ENCODE data around the gene PRR14. TPM values are rescaled to one million over a fixed set of nuclear protein-coding genes. Genes with fewer than 3 reads are reported as not detected.

Gene PRR14
- total and polyA plus RNA-seq, 10 of the 15 experiments (the other 5 are each of a cell fraction or from before 2014, with no cell fraction given), result 2.5 to 66.8 (median 19.2) TPM

GRCh38 chr16:30609002-30609925 lies 41.5 kb upstream of the PRR14 start:
- no TSS peak for BruUV-seq (replicated peaks)
- DNase-seq (ENCODE audit: low read depth, low spot score), result no peak
- peak overlapping the region; percentile 98 for H3K4me3 ChIP-seq
- TF ChIP-seq ZNF687 (IDR thresholded peaks at IDR 0.05), result no peak
- no peak for TF ChIP-seq NRF1 (conservative IDR thresholded peaks at IDR 0.05; ENCODE audit: low read depth, low read length)
- TF ChIP-seq BRCA1 (IDR thresholded peaks at IDR 0.05; ENCODE audit: low read depth, low read length), result no peak
- TF ChIP-seq TCF3 (IDR thresholded peaks at IDR 0.05; ENCODE audit: borderline replicate concordance, insufficient read depth, low read depth, low read length), result no peak
- TF ChIP-seq POLR2A (IDR thresholded peaks at IDR 0.05; ENCODE audit: low read depth, low read length), result peak; percentile 73; the same call in 1 of the 2 replicates
- TF ChIP-seq CEBPB (IDR thresholded peaks at IDR 0.05; ENCODE audit: borderline replicate concordance in 1 of 2, low read depth in 2 of 2, low read length in 2 of 2), result no peak
- TF ChIP-seq FOS (IDR thresholded peaks at IDR 0.05; ENCODE audit: borderline replicate concordance, extremely low read depth, insufficient read length), result no peak
- TF ChIP-seq RAD51 (IDR thresholded peaks at IDR 0.05), result no peak
- TF ChIP-seq IRF4 (IDR thresholded peaks at IDR 0.05; ENCODE audit: low read depth, low read length), result no peak
- no peak for TF ChIP-seq SMAD1 (IDR thresholded peaks at IDR 0.05; ENCODE audit: low read depth, partially characterized antibody)
- peak; percentile 5 for TF ChIP-seq RELA (IDR thresholded peaks at IDR 0.05; ENCODE audit: borderline replicate concordance, partially characterized antibody)
- TF ChIP-seq TARDBP (IDR thresholded peaks at IDR 0.05; ENCODE audit: borderline replicate concordance), result no peak
- no peak for TF ChIP-seq IRF5 (IDR thresholded peaks at IDR 0.05; ENCODE audit: borderline replicate concordance)
- TF ChIP-seq MTA2 (IDR thresholded peaks at IDR 0.05; ENCODE audit: low read depth), result no peak

More at GRCh38 chr16:30609002-30609925, 41.5 kb upstream of the PRR14 start:
- ChIA-PET POLR2A (interaction anchor here (0.5 to 2.6 kb wide), 15 partner anchors 8 to 466 kb away, joined by 3 to 9 read pairs (median 5); partner anchors contain the start of gene ZNF688), CTCF (interaction anchor here (0.8 to 5.1 kb wide), 13 partner anchors 9 to 190 kb away, joined by 3 to 54 read pairs (median 4); partner anchors contain the start of gene DCTPP1), SMC1A (ENCODE audit: uncharacterized antibody, unreplicated experiment) (interaction anchor here (0.9 to 3.4 kb wide), 14 partner anchors 10 to 193 kb away, joined by 3 to 16 read pairs (median 4); partner anchors contain the start of gene DCTPP1), RAD21 (ENCODE audit: unreplicated experiment) (interaction anchor here (0.9 to 2.6 kb wide), 6 partner anchors 11 to 200 kb away, joined by 3 to 9 read pairs (median 3); partner anchors contain the start of genes DCTPP1 and SEPHS2)
- Histone ChIP-seq H2AFZ (ENCODE audit: control insufficient read depth, low read depth, low read length) (peak overlapping the region; percentile 97), H4K20me1 (ENCODE audit: control insufficient read depth, insufficient read depth) (no peaks in the 10 kb centered on the region), H3K27ac (ENCODE audit: control insufficient read depth, insufficient read depth) (peak overlapping the region; percentile 96), H3K4me2 (ENCODE audit: control insufficient read depth, insufficient read depth) (peak overlapping the region; percentile 48), H3K79me2 (ENCODE audit: control insufficient read depth, insufficient read depth, low read length) (peaks cover 15% of the 10 kb centered on the region), H3K9me3 (replicated peaks; ENCODE audit: control insufficient read depth, insufficient read depth, low read length) (no peaks in the 10 kb centered on the region), H3K9ac (ENCODE audit: control insufficient read depth, insufficient read depth, low read length) (peak overlapping the region; percentile 100), H3K36me3 (ENCODE audit: control insufficient read depth in 2 of 2, insufficient read depth in 2 of 2, low read length in 1 of 2) (peaks cover 3 to 9% of the 10 kb centered on the region in 2 experiments; a peak in 3 of 4 replicates), H3K4me1 (ENCODE audit: control insufficient read depth, insufficient read depth, low read length) (peaks cover 4% of the 10 kb centered on the region), H3K27me3 (replicated peaks in 1 of 2; ENCODE audit: control insufficient read depth in 2 of 2, insufficient read depth in 2 of 2, low read length in 1 of 2) (no peaks in the 10 kb centered on the region)
- WGBS (ENCODE audit: insufficient coverage, insufficient replicate concordance, low lambda C conversion rate, missing lambda C conversion rate), result 11% methylated on average over 40 of the region's 40 CpGs
- in situ Hi-C loops (cut with MboI) (no loop called here), intact Hi-C loops (cut with micrococcal nuclease; ENCODE audit: unreplicated experiment) (no loop called here)
- FAIRE-seq (peak; percentile 47), ATAC-seq (peak; percentile 78)
